BJ (cell line): Measurements from ENCODE around the gene ARAP1. TPM values are rescaled to one million over a fixed set of nuclear protein-coding genes. Genes with fewer than 3 reads are reported as not detected.
A peak's percentile ranks its signal among the peaks of the same experiment; 100 is the strongest.

Experiments used
- CTCF ChIA-PET: fragments of 350-600 bp; formaldehyde crosslinking; extraction: SDS; loops from one replicate; lab custom pipeline; 2021; ENCODE audit warnings: antibody characterized with exemption, inconsistent platforms; lab: Yijun Ruan, JAX
- POLR2A ChIA-PET: fragments of 300-600 bp; sonication (Branson Sonifier 250); formaldehyde crosslinking; extraction: SDS; loops from one replicate; lab custom pipeline; 2021; ENCODE audit warnings: antibody characterized with exemption; lab: Charles Lee
- DNase-seq: peaks from one replicate; pipeline ENCODE4 v3.0.0-alpha.2; 2011; ENCODE audit warnings: low read depth
- H3K27me3 ChIP-seq: 2 replicates; pipeline ENCODE4 v1.6.0; 2011; ENCODE audit warnings: low read length; ENCODE audit not compliant: control insufficient read depth, insufficient read depth
- H3K36me3 ChIP-seq: 2 replicates; pipeline ENCODE4 v1.5.1; 2011; ENCODE audit warnings: low read length; ENCODE audit not compliant: control insufficient read depth, insufficient read depth
- H3K4me3 ChIP-seq: 2 replicates; pipeline ENCODE4 v1.5.1; 2011; ENCODE audit warnings: low read depth, mild to moderate bottlenecking, control low read depth, low read length
- polyA plus RNA-seq: library from polyadenylated mRNA; depleted of rRNA; stranded (reverse); fragments of >200 nt; gene quantifications from 2 replicates; pipeline ENCODE4 v1.2.3, GENCODE V29; 2011
- TF ChIP-seq, protein P1 (sequence below): IDR thresholded peaks from 2 replicates; pipeline ENCODE4 v1.5.1; 2011; ENCODE audit warnings: low read depth, mild to moderate bottlenecking, control low read depth, inconsistent platforms, low read length, moderate library complexity; ENCODE audit not compliant: insufficient read depth

ARAP1 gene
- polyA plus RNA-seq, 1 experiment: 74.5 TPM

DNA sequence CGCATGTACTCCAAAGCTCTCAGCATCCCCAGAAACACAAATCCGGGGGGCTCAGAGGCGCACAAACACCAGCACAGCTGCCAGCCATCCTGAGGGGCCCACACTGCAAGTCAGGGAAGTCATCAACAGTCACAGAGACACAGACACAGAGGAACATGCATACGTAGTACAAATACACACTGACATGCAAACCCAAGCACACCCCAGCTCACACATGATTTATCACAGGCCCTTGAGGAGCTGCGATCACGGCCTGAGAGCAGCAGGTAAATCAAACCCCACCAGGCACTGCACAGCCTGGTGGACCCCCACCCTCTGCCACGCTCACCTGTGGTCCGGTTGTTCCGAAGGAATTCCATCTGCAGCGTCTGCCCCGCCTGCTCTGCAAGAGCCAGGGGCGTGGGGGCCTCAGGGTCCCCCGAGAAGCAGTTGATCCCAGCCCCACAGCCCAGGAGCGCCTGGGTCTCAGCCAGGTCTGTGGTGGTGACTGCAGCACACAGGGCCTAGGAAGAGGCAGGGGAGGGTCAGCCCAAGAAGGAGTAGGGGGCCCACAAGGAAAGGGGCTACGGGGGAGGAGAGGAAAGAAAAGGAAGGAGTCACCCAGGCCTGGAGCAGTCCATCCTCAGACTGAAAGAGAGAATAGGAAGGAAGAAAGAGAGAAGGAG is 49.5 kb downstream of the ARAP1 start:
- ChIA-PET POLR2A (interaction anchor here (0.6 to 0.7 kb wide), 4 partner anchors 10 to 350 kb away, joined by 3 to 8 read pairs (median 4); no protein-coding TSS in a partner anchor), CTCF (interaction anchor here (0.7 to 5.1 kb wide), 11 partner anchors 11 to 475 kb away, joined by 3 to 43 read pairs (median 6); partner anchors contain the start of gene STARD10)
- Histone ChIP-seq H3K27me3 (no peaks in the 10 kb centered on the region), H3K36me3 (peaks cover 45% of the 10 kb centered on the region), H3K4me3 (peak overlapping the region; percentile 5; the same call in 1 of the 2 replicates)
- no peak for DNase-seq
- TF ChIP-seq, protein P1, sequence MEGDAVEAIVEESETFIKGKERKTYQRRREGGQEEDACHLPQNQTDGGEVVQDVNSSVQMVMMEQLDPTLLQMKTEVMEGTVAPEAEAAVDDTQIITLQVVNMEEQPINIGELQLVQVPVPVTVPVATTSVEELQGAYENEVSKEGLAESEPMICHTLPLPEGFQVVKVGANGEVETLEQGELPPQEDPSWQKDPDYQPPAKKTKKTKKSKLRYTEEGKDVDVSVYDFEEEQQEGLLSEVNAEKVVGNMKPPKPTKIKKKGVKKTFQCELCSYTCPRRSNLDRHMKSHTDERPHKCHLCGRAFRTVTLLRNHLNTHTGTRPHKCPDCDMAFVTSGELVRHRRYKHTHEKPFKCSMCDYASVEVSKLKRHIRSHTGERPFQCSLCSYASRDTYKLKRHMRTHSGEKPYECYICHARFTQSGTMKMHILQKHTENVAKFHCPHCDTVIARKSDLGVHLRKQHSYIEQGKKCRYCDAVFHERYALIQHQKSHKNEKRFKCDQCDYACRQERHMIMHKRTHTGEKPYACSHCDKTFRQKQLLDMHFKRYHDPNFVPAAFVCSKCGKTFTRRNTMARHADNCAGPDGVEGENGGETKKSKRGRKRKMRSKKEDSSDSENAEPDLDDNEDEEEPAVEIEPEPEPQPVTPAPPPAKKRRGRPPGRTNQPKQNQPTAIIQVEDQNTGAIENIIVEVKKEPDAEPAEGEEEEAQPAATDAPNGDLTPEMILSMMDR: no peak

DNA sequence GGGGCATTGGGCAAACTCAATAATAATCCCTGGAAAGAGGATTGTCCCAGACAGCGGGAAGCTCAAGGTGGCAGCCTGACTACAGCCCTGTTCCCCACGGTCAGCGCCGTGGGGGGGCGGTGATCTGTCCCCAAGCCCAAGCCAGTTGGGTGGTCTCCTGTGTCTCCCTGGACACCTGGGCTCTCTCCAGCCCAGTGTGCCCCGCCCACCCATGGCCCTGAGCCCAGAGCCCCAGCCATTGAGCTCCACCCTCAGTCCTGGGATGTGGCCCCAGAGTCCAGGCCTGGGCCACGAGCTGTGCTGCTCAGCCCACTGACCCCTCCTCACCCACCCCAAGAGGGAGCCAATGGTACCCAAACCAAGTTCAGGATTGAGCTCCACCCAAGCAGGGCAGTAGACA is 50.1 kb downstream of the ARAP1 start:
- ChIA-PET POLR2A (interaction anchor here (0.6 to 0.7 kb wide), 2 partner anchors 105 to 349 kb away, joined by 4 to 8 read pairs; no protein-coding TSS in a partner anchor), CTCF (interaction anchor here (1.1 to 5.1 kb wide), 5 partner anchors 10 to 116 kb away, joined by 4 to 43 read pairs (median 9); partner anchors contain the start of gene STARD10)
- DNase-seq: no peak
- Histone ChIP-seq H3K27me3 (no peaks in the 10 kb centered on the region), H3K4me3 (no peak overlapping the region), H3K36me3 (peaks cover 45% of the 10 kb centered on the region)
- TF ChIP-seq, protein P1: no peak

DNA sequence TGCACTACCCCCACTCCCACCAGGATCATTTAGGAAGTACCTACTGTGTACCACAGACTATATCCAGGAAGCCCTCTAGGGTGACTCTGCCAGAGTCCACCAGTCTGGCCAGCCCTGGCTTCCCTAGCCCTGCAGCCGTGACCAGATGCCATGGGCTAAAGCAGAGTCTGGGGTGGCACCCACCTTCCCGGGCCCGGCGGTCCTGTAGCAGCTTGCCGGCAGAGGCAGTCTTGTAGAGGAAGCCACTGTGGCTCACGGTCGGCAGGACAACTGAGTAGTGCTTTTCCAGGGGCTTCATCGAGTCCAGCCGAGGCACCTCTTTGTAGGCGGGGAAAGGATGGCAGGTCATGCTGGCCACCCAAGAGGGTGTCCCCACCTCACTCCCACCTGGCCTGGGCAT is 50.7 kb downstream of the ARAP1 start:
- Histone ChIP-seq H3K4me3 (no peak overlapping the region), H3K36me3 (peaks cover 43% of the 10 kb centered on the region), H3K27me3 (no peaks in the 10 kb centered on the region)
- TF ChIP-seq, protein P1: no peak
- ChIA-PET POLR2A (no interaction called here), CTCF (interaction anchor here (1.1 to 5.1 kb wide), 3 partner anchors 19 to 115 kb away, joined by 4 to 43 read pairs (median 10); partner anchors contain the start of gene STARD10)
- no peak for DNase-seq

DNA sequence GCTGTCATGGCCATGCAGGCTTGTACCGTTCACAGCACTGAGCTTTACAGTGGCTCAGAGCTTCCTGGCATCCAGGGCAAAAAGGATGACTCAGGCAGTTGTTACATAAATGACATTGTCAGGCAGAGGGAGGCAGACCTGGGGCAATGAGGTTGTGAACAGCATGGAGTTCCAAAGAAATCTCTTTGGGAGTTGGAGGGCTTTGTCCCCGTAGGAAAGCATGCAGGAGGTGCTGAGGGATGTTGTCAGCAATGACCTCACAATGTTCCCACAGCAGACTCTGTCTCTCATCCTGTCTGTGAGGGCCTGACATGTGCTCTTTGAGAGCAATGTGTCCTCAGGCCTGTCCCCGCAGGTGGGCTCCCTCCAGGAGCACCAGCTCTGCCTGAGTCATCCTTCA is 52.1 kb downstream of the ARAP1 start:
- Histone ChIP-seq H3K36me3 (peaks cover 53% of the 10 kb centered on the region), H3K27me3 (no peaks in the 10 kb centered on the region), H3K4me3 (no peak overlapping the region)
- POLR2A ChIA-PET: no interaction called here
- TF ChIP-seq, protein P1: no peak
- no peak for DNase-seq
- CTCF ChIA-PET: interaction anchor here (1.6 to 6.1 kb wide), 2 partner anchors 16 to 25 kb away, joined by 4 to 41 read pairs; no protein-coding TSS in a partner anchor

DNA sequence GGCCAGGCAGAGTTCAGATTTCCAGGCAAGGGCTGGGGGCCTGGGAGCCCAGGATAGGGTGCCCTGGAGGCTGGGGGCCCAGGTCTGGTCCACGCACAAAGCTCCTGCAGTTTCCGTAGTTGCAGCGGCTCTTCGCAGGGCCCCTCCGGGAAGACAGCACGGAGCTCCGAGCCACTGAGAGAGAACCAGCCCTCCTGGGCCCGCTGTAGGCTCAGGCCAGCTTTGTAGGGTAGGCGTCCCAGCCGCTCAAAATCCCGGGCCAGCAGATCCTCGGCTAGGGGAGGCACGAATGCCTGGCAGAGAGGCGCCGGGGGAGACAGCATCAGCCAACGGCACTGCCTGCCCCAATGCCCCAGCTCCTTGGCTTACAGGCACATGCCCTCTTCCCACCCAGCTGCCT is 54.4 kb downstream of the ARAP1 start:
- no peak for DNase-seq
- peaks cover 69% of the 10 kb centered on the region for H3K36me3 ChIP-seq
- ChIA-PET POLR2A (no interaction called here), CTCF (interaction anchor here (1.7 to 6.1 kb wide), 2 partner anchors 14 to 115 kb away, joined by 4 to 41 read pairs; no protein-coding TSS in a partner anchor)
- TF ChIP-seq, protein P1: no peak
- no peak overlapping the region for H3K4me3 ChIP-seq
- H3K27me3 ChIP-seq: no peaks in the 10 kb centered on the region
